ENCODE measurements around the gene TRIP4. TPM values are rescaled to one million over a fixed set of nuclear protein-coding genes. Genes with fewer than 3 reads are reported as not detected.

TRIP4 gene
- total and polyA plus RNA-seq, 9 of the 15 experiments (the other 6 are each of a cell fraction or from before 2014, with no cell fraction given) = 7.6 to 23.3 (median 16.7) TPM

- Histone ChIP-seq H4K20me1 (replicated peaks; ENCODE audit: control insufficient read depth, insufficient read depth, low read length) (no peaks in the 10 kb centered on the region), H2AFZ (ENCODE audit: low read depth, low read length) (no peak overlapping the region), H3K9me3 (replicated peaks; ENCODE audit: control insufficient read depth, insufficient read depth, low read depth, low read length) (no peaks in the 10 kb centered on the region), H3K27me3 (ENCODE audit: control insufficient read depth in 2 of 2, insufficient read depth in 2 of 2, low read length in 2 of 2) (no peaks in the 10 kb centered on the region), H3K4me3 (no peak overlapping the region), H3K79me2 (ENCODE audit: control insufficient read depth, insufficient read depth, low read length) (no peaks in the 10 kb centered on the region), H3K9ac (ENCODE audit: insufficient read depth in 1 of 2, low read depth in 2 of 2, low read length in 2 of 2) (no peak overlapping the region), H3K9me1 (ENCODE audit: control insufficient read depth, insufficient read depth, low read length) (no peaks in the 10 kb centered on the region), H3K4me2 (ENCODE audit: insufficient read depth, low read length) (no peak overlapping the region), H3K27ac (ENCODE audit: extremely low read depth, low read depth, low read length) (no peak overlapping the region), H3K4me1 (replicated peaks in 1 of 2; ENCODE audit: control insufficient read depth in 2 of 2, insufficient read depth in 2 of 2, low read length in 2 of 2) (no peaks in the 10 kb centered on the region), H3K36me3 (ENCODE audit: control insufficient read depth, insufficient read depth, low read length) (peaks cover 55% of the 10 kb centered on the region)
- FAIRE-seq = no peak
- 66% methylated on average over 5 of the region's 5 CpGs for WGBS (ENCODE audit: insufficient coverage, low coverage, missing lambda C conversion rate)
- BruUV-seq (replicated peaks) = no TSS peak
- in situ Hi-C loops (cut with MboI) = no loop called here
- CTCF ChIA-PET (ENCODE audit: low intra/inter-chr PET ratio) = interaction anchor here (0.6 kb wide), 1 partner anchor 332 kb away, joined by 3 read pairs; no protein-coding TSS in a partner anchor
- ATAC-seq = no peak
- no peak for DNase-seq (ENCODE audit: extremely low read depth in 1 of 4, low spot score in 3 of 4)
- intact Hi-C loops (cut with micrococcal nuclease) = no loop called here
- POLR2A ChIA-PET = interaction anchor here (0.6 to 4.0 kb wide), 4 partner anchors 8 to 16 kb away, joined by 3 to 21 read pairs (median 4); partner anchors contain the start of gene TRIP4
- 0 out of 2 replicates have a peak, but pooled peaks have one; percentile 31 for TF ChIP-seq MAFG (tag; conservative IDR thresholded peaks at IDR 0.05)
- no peak for TF ChIP-seq ZNF384 (IDR thresholded peaks at IDR 0.05; ENCODE audit: low read depth, low read length)
- no peak for TF ChIP-seq TBP (optimal IDR thresholded peaks at IDR 0.05; ENCODE audit: low read depth, low read length)
- TF ChIP-seq ZNF239 (CRISPR knock-in tag; IDR thresholded peaks at IDR 0.05) = no peak
- TF ChIP-seq, protein P1, sequence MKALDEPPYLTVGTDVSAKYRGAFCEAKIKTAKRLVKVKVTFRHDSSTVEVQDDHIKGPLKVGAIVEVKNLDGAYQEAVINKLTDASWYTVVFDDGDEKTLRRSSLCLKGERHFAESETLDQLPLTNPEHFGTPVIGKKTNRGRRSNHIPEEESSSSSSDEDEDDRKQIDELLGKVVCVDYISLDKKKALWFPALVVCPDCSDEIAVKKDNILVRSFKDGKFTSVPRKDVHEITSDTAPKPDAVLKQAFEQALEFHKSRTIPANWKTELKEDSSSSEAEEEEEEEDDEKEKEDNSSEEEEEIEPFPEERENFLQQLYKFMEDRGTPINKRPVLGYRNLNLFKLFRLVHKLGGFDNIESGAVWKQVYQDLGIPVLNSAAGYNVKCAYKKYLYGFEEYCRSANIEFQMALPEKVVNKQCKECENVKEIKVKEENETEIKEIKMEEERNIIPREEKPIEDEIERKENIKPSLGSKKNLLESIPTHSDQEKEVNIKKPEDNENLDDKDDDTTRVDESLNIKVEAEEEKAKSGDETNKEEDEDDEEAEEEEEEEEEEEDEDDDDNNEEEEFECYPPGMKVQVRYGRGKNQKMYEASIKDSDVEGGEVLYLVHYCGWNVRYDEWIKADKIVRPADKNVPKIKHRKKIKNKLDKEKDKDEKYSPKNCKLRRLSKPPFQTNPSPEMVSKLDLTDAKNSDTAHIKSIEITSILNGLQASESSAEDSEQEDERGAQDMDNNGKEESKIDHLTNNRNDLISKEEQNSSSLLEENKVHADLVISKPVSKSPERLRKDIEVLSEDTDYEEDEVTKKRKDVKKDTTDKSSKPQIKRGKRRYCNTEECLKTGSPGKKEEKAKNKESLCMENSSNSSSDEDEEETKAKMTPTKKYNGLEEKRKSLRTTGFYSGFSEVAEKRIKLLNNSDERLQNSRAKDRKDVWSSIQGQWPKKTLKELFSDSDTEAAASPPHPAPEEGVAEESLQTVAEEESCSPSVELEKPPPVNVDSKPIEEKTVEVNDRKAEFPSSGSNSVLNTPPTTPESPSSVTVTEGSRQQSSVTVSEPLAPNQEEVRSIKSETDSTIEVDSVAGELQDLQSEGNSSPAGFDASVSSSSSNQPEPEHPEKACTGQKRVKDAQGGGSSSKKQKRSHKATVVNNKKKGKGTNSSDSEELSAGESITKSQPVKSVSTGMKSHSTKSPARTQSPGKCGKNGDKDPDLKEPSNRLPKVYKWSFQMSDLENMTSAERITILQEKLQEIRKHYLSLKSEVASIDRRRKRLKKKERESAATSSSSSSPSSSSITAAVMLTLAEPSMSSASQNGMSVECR (CRISPR knock-in tag; IDR thresholded peaks at IDR 0.05) = no peak
- peak; percentile 48; the same call in 1 of the 2 replicates for TF ChIP-seq ZNF407 (IDR thresholded peaks at IDR 0.05; ENCODE audit: low read depth)
- no peak for TF ChIP-seq ZC3H4 (CRISPR knock-in tag; IDR thresholded peaks at IDR 0.05; ENCODE audit: borderline replicate concordance)
- no peak for TF ChIP-seq ZNF584 (CRISPR knock-in tag; IDR thresholded peaks at IDR 0.05; ENCODE audit: low read depth)
- TF ChIP-seq MIER1 (IDR thresholded peaks at IDR 0.05; ENCODE audit: low read depth) = no peak
- peak; percentile 74 for TF ChIP-seq ZNF316 (IDR thresholded peaks at IDR 0.05)
- TF ChIP-seq SMARCB1 (IDR thresholded peaks at IDR 0.05; ENCODE audit: insufficient read length, low read depth) = no peak
Measured at GRCh38 chr15:64396789-64397188, 9.2 kb downstream of the TRIP4 start.

Data from K562 (cell line).